Islet precursor cell (in vitro differentiated cells): ENCODE data around the gene GFPT2.

Experiments used
- DNase-seq: peaks from one replicate; pipeline ENCODE4 v3.0.0-alpha.2; 2018

GFPT2 gene

GRCh38 chr5:180332861-180333260 lies 20.3 kb downstream of the GFPT2 start:
- DNase-seq = no peak

- peak; percentile 76 for DNase-seq
Measured at GRCh38 chr5:180332051-180332517, 21.1 kb downstream of the GFPT2 start.

- DNase-seq = peak; percentile 82
Measured at GRCh38 chr5:180331647-180331950, 21.5 kb downstream of the GFPT2 start.

GRCh38 chr5:180330810-180331646 lies 22.1 kb downstream of the GFPT2 start:
- DNase-seq = peak; percentile 89

GRCh38 chr5:180330270-180330648 lies 22.9 kb downstream of the GFPT2 start:
- DNase-seq = no peak

GRCh38 chr5:180329606-180330269 lies 23.4 kb downstream of the GFPT2 start:
- DNase-seq = no peak

- DNase-seq = no peak
Measured at GRCh38 chr5:180329138-180329435, 24.0 kb downstream of the GFPT2 start.

- peak; percentile 89 for DNase-seq
Measured at GRCh38 chr5:180328296-180329137, 24.6 kb downstream of the GFPT2 start.

GRCh38 chr5:180326989-180327565 lies 26.1 kb downstream of the GFPT2 start:
- DNase-seq = no peak

GRCh38 chr5:180324601-180324950 lies 28.6 kb downstream of the GFPT2 start:
- no peak for DNase-seq

- DNase-seq = no peak
Measured at GRCh38 chr5:180323941-180324600, 29.1 kb downstream of the GFPT2 start.

- no peak for DNase-seq
Measured at GRCh38 chr5:180323160-180323559, 30.0 kb downstream of the GFPT2 start.

- DNase-seq = no peak
Measured at GRCh38 chr5:180318456-180319089, 34.6 kb downstream of the GFPT2 start.

- no peak for DNase-seq
Measured at GRCh38 chr5:180316586-180316985, 36.5 kb downstream of the GFPT2 start.

- DNase-seq = peak; percentile 68
Measured at GRCh38 chr5:180315762-180316212, 37.3 kb downstream of the GFPT2 start.

- DNase-seq = no peak
Measured at GRCh38 chr5:180313677-180314505, 39.2 kb downstream of the GFPT2 start.

- no peak for DNase-seq
Measured at GRCh38 chr5:180311216-180311615, 41.9 kb downstream of the GFPT2 start.

GRCh38 chr5:180306796-180307195 lies 46.3 kb downstream of the GFPT2 start:
- no peak for DNase-seq

- no peak for DNase-seq
Measured at GRCh38 chr5:180305481-180305880, 47.7 kb downstream of the GFPT2 start.

- DNase-seq = no peak
Measured at GRCh38 chr5:180304431-180305375, 48.4 kb downstream of the GFPT2 start.
